HL-60 (cell line): ENCODE results near the gene SLIT1.

Experiments used
- DNase-seq, 2 experiments: peaks; one replicate each; pipeline ENCODE4 v3.0.0-alpha.2; 2010 to 2020; ENCODE audit warnings: low read depth in 1 of 2, low spot score in 1 of 2
- H3K27ac ChIP-seq: fragments of 250-450 bp; sonication (Bioruptor Pico); replicated peaks from 2 replicates; pipeline ENCODE4 v1.5.1; 2020; ENCODE audit warnings: mild to moderate bottlenecking, moderate library complexity
- H3K27me3 ChIP-seq: fragments of 250-450 bp; sonication (Bioruptor Pico); 2 replicates; pipeline ENCODE4 v1.5.1; 2021; ENCODE audit warnings: mild to moderate bottlenecking, moderate library complexity; ENCODE audit not compliant: insufficient read depth, poor library complexity, severe bottlenecking
- H3K4me3 ChIP-seq: replicated peaks from 2 replicates; pipeline ENCODE4 v1.5.1; 2011; ENCODE audit warnings: mild to moderate bottlenecking, control low read depth, low read length; ENCODE audit not compliant: insufficient read depth
- GABPA ChIP-seq: IDR thresholded peaks from 2 replicates; pipeline ENCODE4 v1.6.1; 2012; ENCODE audit warnings: low read depth
- POLR2AphosphoS5 ChIP-seq: IDR thresholded peaks from 2 replicates; pipeline ENCODE4 v1.6.1; 2012; ENCODE audit warnings: low read depth
- SPI1 ChIP-seq: IDR thresholded peaks from 2 replicates; pipeline ENCODE4 v1.6.1; 2012; ENCODE audit warnings: low read depth, mild to moderate bottlenecking, borderline replicate concordance
- TF ChIP-seq, protein P1 (sequence below): IDR thresholded peaks from one replicate; pipeline ENCODE4 v1.5.1; 2011; ENCODE audit warnings: low read length, control low read depth, inconsistent platforms; ENCODE audit not compliant: insufficient read depth
- TF ChIP-seq, protein P2 (sequence below): IDR thresholded peaks from 2 replicates; pipeline ENCODE4 v1.6.1; 2012; ENCODE audit warnings: low read depth; ENCODE audit not compliant: insufficient replicate concordance

SLIT1 gene

DNA sequence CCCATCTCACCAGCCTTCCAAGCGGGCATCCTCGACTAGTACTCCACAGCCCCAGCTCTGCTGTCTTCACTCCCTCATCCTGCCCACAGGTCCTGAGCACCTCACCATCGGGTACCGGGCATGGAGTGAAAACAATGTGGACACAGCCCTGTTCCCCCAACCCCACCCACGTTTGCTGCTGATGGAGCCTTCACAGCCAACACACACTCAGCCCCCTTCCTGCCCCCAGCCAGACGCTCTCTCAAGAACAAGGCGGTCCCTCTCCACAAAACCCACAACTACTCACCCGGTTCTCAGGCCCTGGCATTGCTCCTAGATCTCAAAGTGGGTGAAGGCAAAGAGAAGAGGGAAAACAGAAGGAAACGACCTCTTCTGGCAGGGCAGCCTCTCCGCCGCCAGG lies 56.1 kb downstream of the SLIT1 start:
- no peak for DNase-seq
- TF ChIP-seq, protein P1, sequence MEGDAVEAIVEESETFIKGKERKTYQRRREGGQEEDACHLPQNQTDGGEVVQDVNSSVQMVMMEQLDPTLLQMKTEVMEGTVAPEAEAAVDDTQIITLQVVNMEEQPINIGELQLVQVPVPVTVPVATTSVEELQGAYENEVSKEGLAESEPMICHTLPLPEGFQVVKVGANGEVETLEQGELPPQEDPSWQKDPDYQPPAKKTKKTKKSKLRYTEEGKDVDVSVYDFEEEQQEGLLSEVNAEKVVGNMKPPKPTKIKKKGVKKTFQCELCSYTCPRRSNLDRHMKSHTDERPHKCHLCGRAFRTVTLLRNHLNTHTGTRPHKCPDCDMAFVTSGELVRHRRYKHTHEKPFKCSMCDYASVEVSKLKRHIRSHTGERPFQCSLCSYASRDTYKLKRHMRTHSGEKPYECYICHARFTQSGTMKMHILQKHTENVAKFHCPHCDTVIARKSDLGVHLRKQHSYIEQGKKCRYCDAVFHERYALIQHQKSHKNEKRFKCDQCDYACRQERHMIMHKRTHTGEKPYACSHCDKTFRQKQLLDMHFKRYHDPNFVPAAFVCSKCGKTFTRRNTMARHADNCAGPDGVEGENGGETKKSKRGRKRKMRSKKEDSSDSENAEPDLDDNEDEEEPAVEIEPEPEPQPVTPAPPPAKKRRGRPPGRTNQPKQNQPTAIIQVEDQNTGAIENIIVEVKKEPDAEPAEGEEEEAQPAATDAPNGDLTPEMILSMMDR, result no peak
- TF ChIP-seq SPI1 (no peak), POLR2AphosphoS5 (no peak)
- peaks cover 7% of the 10 kb centered on the region for H3K27me3 ChIP-seq

DNA sequence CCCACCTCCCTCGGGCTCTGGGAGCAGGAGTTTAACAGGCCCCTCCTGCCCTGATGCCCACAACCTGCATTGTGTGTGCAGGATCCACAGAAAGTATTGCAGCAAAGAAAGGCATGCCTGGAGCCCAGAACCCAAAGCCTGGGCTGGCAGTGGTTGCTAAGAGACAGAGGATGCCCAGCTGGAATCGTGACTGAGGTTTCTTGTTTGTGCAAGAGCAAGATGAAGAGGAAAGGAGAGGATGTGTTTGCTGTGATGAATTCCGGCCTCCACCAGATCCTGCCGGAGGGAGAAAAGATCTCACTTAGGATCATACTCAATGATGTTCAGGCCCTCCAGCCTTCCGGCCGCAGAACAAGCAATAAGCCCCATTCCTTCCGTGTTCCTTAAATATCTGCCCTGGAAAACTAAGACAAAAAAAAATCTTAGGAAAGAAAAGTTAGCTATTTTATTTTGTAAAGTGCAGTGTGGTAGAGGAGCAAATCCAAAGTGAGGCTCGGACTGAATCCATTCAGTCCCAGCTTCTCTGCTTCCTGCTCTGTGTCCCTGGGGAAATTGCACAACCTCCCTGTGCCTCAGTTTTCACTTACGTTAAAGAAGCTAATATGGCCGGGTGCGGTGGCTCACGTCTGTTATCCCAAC lies 57.1 kb downstream of the SLIT1 start:
- no peak for TF ChIP-seq GABPA
- TF ChIP-seq POLR2AphosphoS5, result no peak
- TF ChIP-seq, protein P2, sequence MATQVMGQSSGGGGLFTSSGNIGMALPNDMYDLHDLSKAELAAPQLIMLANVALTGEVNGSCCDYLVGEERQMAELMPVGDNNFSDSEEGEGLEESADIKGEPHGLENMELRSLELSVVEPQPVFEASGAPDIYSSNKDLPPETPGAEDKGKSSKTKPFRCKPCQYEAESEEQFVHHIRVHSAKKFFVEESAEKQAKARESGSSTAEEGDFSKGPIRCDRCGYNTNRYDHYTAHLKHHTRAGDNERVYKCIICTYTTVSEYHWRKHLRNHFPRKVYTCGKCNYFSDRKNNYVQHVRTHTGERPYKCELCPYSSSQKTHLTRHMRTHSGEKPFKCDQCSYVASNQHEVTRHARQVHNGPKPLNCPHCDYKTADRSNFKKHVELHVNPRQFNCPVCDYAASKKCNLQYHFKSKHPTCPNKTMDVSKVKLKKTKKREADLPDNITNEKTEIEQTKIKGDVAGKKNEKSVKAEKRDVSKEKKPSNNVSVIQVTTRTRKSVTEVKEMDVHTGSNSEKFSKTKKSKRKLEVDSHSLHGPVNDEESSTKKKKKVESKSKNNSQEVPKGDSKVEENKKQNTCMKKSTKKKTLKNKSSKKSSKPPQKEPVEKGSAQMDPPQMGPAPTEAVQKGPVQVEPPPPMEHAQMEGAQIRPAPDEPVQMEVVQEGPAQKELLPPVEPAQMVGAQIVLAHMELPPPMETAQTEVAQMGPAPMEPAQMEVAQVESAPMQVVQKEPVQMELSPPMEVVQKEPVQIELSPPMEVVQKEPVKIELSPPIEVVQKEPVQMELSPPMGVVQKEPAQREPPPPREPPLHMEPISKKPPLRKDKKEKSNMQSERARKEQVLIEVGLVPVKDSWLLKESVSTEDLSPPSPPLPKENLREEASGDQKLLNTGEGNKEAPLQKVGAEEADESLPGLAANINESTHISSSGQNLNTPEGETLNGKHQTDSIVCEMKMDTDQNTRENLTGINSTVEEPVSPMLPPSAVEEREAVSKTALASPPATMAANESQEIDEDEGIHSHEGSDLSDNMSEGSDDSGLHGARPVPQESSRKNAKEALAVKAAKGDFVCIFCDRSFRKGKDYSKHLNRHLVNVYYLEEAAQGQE, result no peak
- TF ChIP-seq SPI1, result no peak
- TF ChIP-seq, protein P1, result no peak
- Histone ChIP-seq H3K27ac (no peak overlapping the region), H3K27me3 (peaks cover 7% of the 10 kb centered on the region), H3K4me3 (no peak overlapping the region)
- no peak for DNase-seq

More for the DNA sequence above, 56.1 kb downstream of the SLIT1 start:
- H3K27ac ChIP-seq, result no peak overlapping the region
- no peak overlapping the region for H3K4me3 ChIP-seq

DNA sequence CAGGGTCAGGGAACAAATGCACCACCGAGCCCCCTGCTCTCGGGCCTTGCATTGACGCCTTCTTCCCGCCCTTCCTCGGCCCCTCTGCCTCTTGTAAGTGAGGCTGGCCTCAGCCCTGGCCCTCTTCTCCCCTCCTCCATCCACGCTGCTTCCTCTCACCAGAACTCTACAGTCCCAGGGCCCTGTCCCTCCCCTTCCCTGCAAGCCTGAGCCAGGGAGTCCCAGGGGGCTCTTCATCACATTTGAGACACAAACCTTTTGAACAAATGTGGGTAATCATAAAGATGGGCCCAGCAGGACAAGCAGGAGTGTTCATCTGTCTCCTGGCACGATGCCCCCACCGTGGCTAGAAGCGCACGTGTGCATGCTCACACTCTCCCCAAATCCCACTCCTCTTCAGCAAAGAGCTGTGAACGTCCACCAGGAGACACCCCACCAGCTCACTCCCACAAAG lies 57.7 kb downstream of the SLIT1 start:
- TF ChIP-seq POLR2AphosphoS5, result no peak
- TF ChIP-seq SPI1, result no peak
- TF ChIP-seq, protein P1, result no peak
- TF ChIP-seq GABPA, result no peak
- TF ChIP-seq, protein P2, result no peak
- Histone ChIP-seq H3K4me3 (no peak overlapping the region), H3K27ac (no peak overlapping the region), H3K27me3 (peaks cover 7% of the 10 kb centered on the region)
- no peak for DNase-seq

DNA sequence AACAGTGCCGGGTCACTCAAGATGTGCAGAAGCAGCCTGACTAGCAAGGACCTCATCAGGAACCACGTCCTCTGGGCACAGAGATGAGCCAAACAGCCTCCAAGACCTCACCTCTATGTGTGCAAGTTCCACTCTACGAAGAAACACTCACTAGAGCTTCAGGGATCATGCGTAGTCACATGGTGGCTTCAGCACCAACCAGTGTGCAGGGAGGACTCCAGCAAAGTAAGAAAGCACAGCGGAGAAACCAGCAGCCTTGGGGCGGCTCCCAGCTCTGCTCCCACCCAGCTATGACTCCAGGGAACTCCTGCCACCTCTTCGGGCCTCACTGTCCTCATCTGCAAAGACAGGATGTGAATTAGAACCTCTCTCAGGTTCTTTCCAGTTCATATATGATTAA lies 58.2 kb downstream of the SLIT1 start:
- H3K27ac ChIP-seq, result no peak overlapping the region
- DNase-seq, result no peak
- H3K4me3 ChIP-seq, result no peak overlapping the region
- TF ChIP-seq, protein P2, result no peak
- no peak for TF ChIP-seq SPI1
- peaks cover 7% of the 10 kb centered on the region for H3K27me3 ChIP-seq
